ENCODE results near the gene NFE2L1. TPM values are rescaled to one million over a fixed set of nuclear protein-coding genes. Genes with fewer than 3 reads are reported as not detected.
A peak's percentile ranks its signal among the peaks of the same experiment; 100 is the strongest.

Gene NFE2L1
- total and polyA plus RNA-seq, 2 of the 8 experiments (the other 6 are each of a cell fraction or from before 2014, with no cell fraction given) = 140 to 143 TPM

DNA sequence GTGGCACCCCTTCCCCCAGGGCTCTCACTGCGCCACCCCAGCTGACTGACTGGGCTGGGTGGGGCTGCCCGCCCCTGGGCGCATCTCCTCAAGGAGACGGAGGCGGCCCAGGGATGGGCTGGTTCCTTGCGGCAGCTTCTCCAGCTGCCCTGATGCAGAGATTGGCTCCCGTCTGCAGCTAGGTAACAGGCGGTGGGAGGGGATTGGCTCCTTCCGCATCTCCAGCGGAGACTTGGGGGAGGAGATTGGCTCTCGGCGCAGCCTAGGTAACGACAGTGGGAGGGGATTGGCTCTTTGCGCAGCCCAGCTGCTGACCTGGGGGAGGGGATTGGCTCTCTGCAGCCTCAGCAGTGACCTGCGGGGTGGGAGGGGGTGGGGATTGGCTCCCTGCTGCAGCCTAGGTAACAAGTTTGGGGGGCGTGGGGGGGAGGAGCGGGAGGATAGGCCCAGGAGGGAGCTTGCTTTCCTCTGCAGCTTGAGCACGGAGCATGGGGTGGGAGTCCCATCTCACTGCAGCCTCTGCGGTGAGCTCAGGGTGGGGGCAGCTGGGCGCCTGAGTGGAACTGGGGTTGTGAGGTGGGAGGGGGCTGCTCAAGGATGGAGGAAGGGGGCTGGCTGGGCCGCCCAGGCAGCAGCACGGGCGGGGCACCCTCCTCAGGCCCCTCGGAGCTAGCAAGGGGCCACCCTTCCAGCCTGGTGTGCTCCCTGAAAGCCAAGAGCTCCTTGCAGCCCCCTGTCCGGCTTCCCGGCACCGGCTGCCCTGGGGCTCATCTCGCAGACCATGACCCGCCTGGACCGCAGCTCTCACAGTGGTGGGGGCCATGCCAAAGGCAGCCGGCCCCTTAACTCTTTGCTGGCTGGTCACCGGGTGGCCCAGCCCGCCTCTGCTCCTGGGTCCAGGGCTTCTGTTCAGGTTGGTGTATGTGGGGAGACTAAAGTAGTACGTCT, 6.4 kb downstream of the NFE2L1 start (continued):
- TF ChIP-seq, protein P1, sequence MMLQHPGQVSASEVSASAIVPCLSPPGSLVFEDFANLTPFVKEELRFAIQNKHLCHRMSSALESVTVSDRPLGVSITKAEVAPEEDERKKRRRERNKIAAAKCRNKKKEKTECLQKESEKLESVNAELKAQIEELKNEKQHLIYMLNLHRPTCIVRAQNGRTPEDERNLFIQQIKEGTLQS (IDR thresholded peaks at IDR 0.05; ENCODE audit: insufficient read depth, low read depth, low read length) = peak; percentile 46; the same call in 1 of the 2 replicates
- TF ChIP-seq RFX5 (IDR thresholded peaks at IDR 0.05; ENCODE audit: borderline replicate concordance, low read depth, low read length) = 0 out of 2 replicates have a peak, but pooled peaks have one; percentile 42
- peak; percentile 29; the same call in 1 of the 2 replicates for TF ChIP-seq SP2 (IDR thresholded peaks at IDR 0.05; ENCODE audit: low read length)
- no peak for TF ChIP-seq TEAD4 (IDR thresholded peaks at IDR 0.05; ENCODE audit: low read depth, low read length)
- TF ChIP-seq ZNF274 (IDR thresholded peaks at IDR 0.05; ENCODE audit: borderline replicate concordance, extremely low read depth, low read length) = no peak
- TF ChIP-seq SAP30 (IDR thresholded peaks at IDR 0.05; ENCODE audit: insufficient read depth, insufficient replicate concordance, low read length) = peak; percentile 53
- TF ChIP-seq CHD1 (IDR thresholded peaks at IDR 0.05; ENCODE audit: low read depth, low read length) = no peak
- TF ChIP-seq POU5F1 (IDR thresholded peaks at IDR 0.05; ENCODE audit: low read depth, low read length) = no peak
- TF ChIP-seq GABPA (IDR thresholded peaks at IDR 0.05; ENCODE audit: borderline replicate concordance, insufficient read depth, low read length) = no peak
- TF ChIP-seq, protein P2, sequence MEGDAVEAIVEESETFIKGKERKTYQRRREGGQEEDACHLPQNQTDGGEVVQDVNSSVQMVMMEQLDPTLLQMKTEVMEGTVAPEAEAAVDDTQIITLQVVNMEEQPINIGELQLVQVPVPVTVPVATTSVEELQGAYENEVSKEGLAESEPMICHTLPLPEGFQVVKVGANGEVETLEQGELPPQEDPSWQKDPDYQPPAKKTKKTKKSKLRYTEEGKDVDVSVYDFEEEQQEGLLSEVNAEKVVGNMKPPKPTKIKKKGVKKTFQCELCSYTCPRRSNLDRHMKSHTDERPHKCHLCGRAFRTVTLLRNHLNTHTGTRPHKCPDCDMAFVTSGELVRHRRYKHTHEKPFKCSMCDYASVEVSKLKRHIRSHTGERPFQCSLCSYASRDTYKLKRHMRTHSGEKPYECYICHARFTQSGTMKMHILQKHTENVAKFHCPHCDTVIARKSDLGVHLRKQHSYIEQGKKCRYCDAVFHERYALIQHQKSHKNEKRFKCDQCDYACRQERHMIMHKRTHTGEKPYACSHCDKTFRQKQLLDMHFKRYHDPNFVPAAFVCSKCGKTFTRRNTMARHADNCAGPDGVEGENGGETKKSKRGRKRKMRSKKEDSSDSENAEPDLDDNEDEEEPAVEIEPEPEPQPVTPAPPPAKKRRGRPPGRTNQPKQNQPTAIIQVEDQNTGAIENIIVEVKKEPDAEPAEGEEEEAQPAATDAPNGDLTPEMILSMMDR (IDR thresholded peaks at IDR 0.05; ENCODE audit: control extremely low read depth in 1 of 3, insufficient read depth in 1 of 3, low read depth in 1 of 3, low read length in 3 of 3) = no peak

All from H1 (cell line).